HTR-8/SVneo (cell line): ENCODE data around the gene MYO18B.

Experiments used
- DNase-seq: peaks from one replicate; pipeline ENCODE4 v3.0.0; 2011; ENCODE audit warnings: low spot score, mixed read lengths; ENCODE audit not compliant: insufficient read length
- FAIRE-seq: peaks from 2 replicates; lab custom pipeline; 2011; peaks lifted over from hg19 to GRCh38; lab: Jason Lieb, UNC

The MYO18B gene

GRCh38 chr22:26057731-26058130 lies 315.7 kb downstream of the MYO18B start:
- DNase-seq, result no peak
- no peak for FAIRE-seq

- FAIRE-seq (no peak), DNase-seq (no peak)
Measured at GRCh38 chr22:26064048-26064447, 322.1 kb downstream of the MYO18B start.

DNA sequence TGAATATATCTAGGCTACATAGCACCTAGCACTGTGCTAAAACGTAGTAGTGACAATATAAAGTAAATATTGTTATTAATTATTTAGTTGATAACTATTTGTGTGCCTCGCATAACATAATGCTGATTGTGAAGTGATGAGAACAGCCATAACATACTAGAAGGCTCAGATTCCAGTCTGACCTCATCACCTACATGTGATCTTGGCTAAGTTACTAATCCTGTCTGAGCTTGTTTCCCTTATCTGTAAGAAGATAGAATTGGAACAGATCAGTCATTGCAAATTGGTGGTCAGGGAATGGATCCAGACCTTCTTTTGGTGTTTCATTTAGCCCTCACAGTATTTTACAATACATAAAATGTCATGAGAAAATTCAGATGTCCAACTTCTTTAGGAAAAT lies 323.9 kb downstream of the MYO18B start:
- DNase-seq, result no peak
- FAIRE-seq, result no peak

DNA sequence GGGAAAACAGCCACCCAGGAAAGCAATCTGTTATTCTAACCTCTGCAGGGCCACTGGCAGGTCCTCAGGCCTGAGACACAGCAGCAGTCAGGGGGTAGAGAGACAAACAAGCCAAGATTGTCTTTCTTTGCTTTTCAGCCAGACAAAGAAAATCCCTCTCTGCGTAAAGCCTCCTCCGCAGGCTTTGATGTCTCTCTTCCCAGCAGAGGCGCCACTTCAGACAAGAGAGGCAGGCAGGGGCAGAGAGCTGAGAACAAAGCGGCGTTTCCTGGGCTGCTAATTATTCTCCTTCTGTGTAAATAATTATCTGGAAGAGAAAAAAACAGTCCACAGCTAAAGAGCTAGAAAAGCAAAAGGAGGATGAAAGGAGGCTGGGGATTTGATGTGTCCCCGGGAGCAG lies 324.5 kb downstream of the MYO18B start:
- DNase-seq, result no peak
- FAIRE-seq, result no peak

GRCh38 chr22:26068571-26068970 lies 326.6 kb downstream of the MYO18B start:
- no peak for DNase-seq
- no peak for FAIRE-seq

DNA sequence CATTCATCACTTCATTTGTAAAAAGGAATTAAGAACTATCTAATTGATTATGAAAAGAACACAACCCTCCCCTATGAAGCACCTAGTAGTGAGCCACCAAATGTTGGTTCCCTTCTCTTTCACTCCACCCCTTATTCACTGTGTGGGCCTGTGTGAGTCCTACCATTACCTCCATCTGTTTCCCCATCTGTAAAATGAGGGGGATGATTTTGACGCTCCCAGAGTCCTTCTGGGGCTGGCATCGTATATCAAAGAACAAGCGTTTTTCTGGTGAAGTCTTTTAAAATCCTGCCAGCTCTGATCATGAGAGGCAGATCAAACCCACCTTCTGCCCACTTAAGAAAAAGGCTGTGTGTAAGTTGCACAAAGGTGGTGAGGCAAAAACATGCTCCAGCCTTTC lies 330.6 kb downstream of the MYO18B start:
- DNase-seq (no peak), FAIRE-seq (no peak)

DNA sequence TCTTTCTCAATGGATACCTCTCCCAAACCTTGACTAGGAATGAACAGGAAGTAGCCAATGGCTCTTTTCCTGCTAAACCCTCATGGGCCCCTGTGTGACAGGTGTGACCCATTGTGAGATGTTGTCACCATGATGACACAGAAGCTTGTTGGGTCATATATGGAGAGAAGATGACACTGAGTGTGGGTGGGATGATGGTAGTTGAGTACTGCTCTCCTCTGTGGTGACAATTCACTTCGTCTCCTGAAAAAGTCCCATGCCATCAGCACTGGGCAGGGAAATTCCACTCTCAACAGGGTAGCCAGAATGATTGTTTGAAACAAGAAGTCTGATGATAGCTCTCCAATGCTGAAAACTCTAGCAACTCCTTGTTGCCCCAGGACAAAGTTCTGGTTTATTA lies 333.3 kb downstream of the MYO18B start:
- FAIRE-seq (no peak), DNase-seq (no peak)

- FAIRE-seq (no peak), DNase-seq (no peak)
Measured at GRCh38 chr22:26079009-26079408, 337.0 kb downstream of the MYO18B start.
